HG02970 (cell line): ENCODE data around the gene LGALS4.
A peak's percentile ranks its signal among the peaks of the same experiment; 100 is the strongest.
"Not testable (repeated sequence)": the region's sequence is repeated elsewhere in the genome, so short reads cannot be mapped to it uniquely, and the experiment has no call there.

Experiments used
- ATAC-seq: cut with Tn5 transposase; IDR thresholded peaks from one replicate; pipeline ENCODE4 v1.9.1; 2021; ENCODE audit warnings: mild to moderate bottlenecking, moderate library complexity, moderate number of reproducible peaks; ENCODE audit not compliant: unreplicated experiment, low FRiP score

Gene LGALS4

GRCh38 chr19:38800577-38801347, 12.0 kb downstream of the LGALS4 start:
- ATAC-seq = no peak

DNA sequence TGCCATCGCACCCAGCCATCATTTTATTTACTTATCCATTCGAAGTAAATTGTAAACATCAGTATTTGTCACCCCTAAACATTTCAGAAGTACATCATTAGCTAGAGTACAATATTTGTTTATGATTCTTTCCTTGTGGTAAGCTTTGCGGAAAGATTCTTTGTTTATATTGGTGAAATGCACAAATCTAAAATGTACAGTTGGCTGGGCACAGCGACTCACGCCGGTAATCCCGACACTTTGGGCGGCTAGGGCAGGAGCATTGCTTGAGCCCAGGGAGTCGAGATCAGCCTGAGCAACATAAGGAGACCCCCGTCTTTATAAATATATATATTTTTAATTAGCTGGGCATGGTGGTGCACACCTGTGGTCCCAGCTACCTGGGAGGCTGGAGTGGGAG, 13.6 kb downstream of the LGALS4 start:
- ATAC-seq = no peak

DNA sequence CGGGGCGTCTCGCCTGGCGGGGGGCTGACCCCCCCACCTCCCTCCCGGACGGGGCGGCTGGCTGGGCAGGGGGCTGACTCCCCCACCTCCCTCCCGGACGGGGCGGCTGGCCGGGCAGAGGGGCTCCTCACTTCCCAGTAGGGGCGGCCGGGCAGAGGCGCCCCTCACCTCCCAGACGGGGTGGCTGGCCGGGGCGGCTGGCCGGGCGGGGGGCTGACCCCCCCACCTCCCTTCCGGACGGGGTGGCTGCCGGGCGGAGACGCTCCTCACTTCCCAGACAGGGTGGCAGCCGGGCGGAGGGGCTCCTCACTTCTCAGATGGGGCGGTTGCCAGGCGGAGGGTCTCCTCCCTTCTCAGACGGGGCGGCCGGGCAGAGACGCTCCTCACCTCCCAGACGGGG, 15.0 kb downstream of the LGALS4 start:
- not testable (repeated sequence) for ATAC-seq

- ATAC-seq = no peak
Measured at GRCh38 chr19:38796154-38796553, 16.6 kb downstream of the LGALS4 start.

DNA sequence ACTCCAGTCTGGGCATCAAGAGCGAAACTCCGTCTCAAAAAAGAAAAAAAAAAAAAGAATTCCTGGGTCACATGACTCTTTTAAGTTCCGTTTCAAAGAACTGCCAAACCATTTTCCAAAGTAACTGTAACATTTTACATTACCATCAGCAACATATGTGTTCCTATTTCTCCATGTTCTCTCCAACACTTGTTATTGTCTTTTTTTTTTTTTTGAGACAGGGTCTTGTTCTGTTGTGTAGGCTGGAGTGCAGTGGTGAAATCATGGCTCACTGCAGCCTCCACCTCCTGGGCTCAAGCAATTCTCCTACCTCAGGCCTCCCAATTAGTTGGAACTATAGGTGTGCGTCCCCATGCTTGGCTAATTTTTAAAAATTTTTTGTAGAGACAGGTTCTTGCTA, 17.2 kb downstream of the LGALS4 start:
- ATAC-seq = no peak

- no peak for ATAC-seq
Measured at GRCh38 chr19:38793671-38794070, 19.1 kb downstream of the LGALS4 start.

GRCh38 chr19:38793177-38793576, 19.6 kb downstream of the LGALS4 start:
- ATAC-seq = no peak

GRCh38 chr19:38792250-38793111, 20.3 kb downstream of the LGALS4 start:
- no peak for ATAC-seq

- ATAC-seq = peak; percentile 69
Measured at GRCh38 chr19:38791451-38792064, 21.2 kb downstream of the LGALS4 start.

GRCh38 chr19:38790507-38791403, 22.0 kb downstream of the LGALS4 start:
- not testable (repeated sequence) for ATAC-seq

DNA sequence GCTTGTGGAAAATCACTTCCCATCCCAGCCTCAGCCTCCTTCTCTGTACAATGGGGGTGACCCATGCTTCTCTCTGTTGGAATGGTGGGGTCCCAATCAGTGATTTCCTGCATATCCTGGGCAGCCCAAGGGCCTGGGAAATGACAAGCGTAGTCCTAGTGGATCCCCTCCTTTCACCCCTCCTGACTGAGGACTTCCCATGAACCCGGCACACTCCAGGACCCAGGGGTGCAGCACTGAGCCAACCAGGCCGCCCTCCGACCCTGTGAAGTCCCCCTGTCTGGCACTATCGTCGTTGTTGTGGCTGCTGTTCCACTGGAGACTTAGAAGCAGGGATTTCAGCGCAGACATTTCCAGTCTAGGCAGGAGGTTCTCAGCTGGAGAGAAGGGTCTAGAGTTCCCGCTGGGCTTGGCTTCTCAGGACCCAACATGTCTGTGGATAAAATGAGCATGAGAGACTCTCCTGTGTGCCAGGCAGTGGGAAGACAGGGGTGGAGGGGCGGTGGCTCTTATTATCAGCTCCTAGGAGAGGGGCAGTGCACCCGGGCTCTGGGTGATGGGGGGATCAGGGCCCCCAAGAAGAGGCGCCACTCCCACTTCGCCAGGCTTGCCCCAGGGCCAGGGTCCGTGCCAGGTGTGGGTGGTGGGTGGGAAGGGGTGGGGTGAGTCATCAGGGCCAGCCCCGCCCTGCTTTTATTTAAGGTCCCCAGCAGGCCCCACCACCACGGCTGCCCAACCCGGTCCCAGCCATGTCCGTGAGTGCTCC, 24.1 kb downstream of the LGALS4 start, which contains the start of gene LGALS7B:
TSS of gene LGALS7B (plus strand) at position 723 of the 766 bp plus-strand sequence. CDS start at position 750, 27 bp downstream.
- ATAC-seq = no peak

- ATAC-seq = no peak
Measured at GRCh38 chr19:38786572-38787265, 26.0 kb downstream of the LGALS4 start.

- not testable (repeated sequence) for ATAC-seq
Measured at GRCh38 chr19:38786061-38786460, 26.7 kb downstream of the LGALS4 start.

DNA sequence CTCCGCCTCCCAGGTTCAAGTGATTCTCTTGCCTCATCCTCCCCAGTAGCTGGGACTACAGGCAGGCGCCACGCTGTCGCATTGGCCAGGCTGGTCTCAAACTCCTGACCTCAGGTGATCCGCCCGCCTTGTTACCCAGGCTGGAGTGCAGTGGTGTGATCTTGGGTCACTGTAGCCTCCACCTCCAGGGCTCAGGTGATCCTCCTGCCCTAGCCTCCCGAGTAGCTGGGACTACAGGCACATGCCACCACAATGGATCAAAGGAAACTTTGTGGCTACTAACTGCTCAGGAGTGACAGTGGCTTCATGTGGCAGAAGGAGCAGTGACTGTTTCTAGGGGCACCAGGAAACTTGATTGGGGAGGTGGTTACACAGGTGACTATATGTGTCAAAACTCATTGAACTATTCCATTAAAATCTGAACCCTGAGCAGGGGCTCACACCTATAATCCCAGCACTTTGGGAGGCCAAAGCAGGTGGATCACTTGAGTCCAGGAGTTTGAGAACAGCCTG, 27.5 kb downstream of the LGALS4 start:
- ATAC-seq = no peak

- no peak for ATAC-seq
Measured at GRCh38 chr19:38784224-38784623, 28.5 kb downstream of the LGALS4 start.

DNA sequence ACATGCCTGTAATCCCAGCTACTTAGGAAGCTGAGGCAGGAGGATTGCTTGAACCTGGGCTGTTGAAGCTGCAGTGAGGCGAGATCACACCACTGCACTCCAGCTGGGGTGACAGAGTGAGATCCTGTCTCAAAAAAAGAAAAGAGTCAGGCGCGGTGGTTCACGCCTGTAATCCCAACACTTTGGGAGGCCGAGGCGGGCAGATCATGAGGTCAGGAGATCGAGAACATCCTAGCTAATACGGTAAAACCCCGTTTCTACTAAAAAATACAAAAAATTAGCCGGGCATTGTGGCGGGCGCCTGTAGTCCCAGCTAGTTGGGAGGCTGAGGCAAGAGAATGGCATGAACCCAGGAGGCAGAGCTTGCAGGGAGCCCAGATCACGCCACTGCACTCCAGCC, 30.5 kb downstream of the LGALS4 start:
- not testable (repeated sequence) for ATAC-seq

DNA sequence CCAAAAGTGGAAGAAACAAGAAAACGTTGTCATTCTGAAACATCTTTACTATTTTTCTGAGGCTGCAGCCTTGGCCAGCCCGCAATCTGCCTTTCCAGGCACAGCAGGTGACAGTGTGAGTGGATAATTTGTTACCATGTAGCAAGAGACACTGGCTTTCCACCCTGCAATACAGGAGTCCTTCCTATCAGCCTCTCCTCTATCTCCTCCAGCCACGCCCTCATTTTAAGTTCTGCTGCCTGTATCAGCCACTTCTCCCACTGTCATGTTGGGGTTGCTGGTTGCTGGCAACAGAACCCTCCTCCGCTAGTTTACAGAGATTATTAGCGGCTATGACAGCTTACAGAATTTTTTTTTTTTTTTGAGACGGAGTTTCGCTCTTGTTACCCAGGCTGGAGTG, 31.7 kb downstream of the LGALS4 start:
- ATAC-seq = no peak

- ATAC-seq = no peak
Measured at GRCh38 chr19:38780443-38780842, 32.3 kb downstream of the LGALS4 start.
